ENCODE results near the gene CPOX. TPM values are rescaled to one million over a fixed set of nuclear protein-coding genes. Genes with fewer than 3 reads are reported as not detected.
"Not testable (repeated sequence)": the region's sequence is repeated elsewhere in the genome, so short reads cannot be mapped to it uniquely, and the experiment has no call there.

CPOX gene
- total RNA-seq, 1 donor from 2014 or later = 19.3 TPM

- H3K4me3 Mint-ChIP-seq (ENCODE audit: unreplicated experiment) = no peak overlapping the region
These were observed 29.6 kb downstream of the CPOX start for GRCh38 chr3:98563661-98564281.

GRCh38 chr3:98561727-98562521 is 31.5 kb downstream of the CPOX start:
- Mint-ChIP-seq H3K4me1 (ENCODE audit: unreplicated experiment) (no peaks in the 10 kb centered on the region), H3K36me3 (ENCODE audit: unreplicated experiment) (no peaks in the 10 kb centered on the region), H3K27me3 (ENCODE audit: unreplicated experiment) (peaks cover 73% of the 10 kb centered on the region), H3K4me3 (ENCODE audit: unreplicated experiment) (no peak overlapping the region), H3K9me3 (ENCODE audit: unreplicated experiment) (no peaks in the 10 kb centered on the region), H3K27ac (ENCODE audit: unreplicated experiment) (no peak overlapping the region)
- DNase-seq (ENCODE audit: extremely low spot score, unreplicated experiment) = no peak
- TF ChIP-seq CTCF (IDR thresholded peaks at IDR 0.05) = no peak

More at GRCh38 chr3:98563661-98564281, 29.6 kb downstream of the CPOX start:
- Mint-ChIP-seq H3K9me3 (ENCODE audit: unreplicated experiment) (no peaks in the 10 kb centered on the region), H3K27ac (ENCODE audit: unreplicated experiment) (no peak overlapping the region), H3K36me3 (ENCODE audit: unreplicated experiment) (no peaks in the 10 kb centered on the region), H3K4me1 (ENCODE audit: unreplicated experiment) (no peaks in the 10 kb centered on the region), H3K27me3 (ENCODE audit: unreplicated experiment) (peaks cover 66% of the 10 kb centered on the region)
- no peak for TF ChIP-seq CTCF (IDR thresholded peaks at IDR 0.05)
- no peak for DNase-seq (ENCODE audit: extremely low spot score, unreplicated experiment)

GRCh38 chr3:98560911-98561310 is 32.5 kb downstream of the CPOX start:
- Mint-ChIP-seq H3K4me3 (ENCODE audit: unreplicated experiment) (no peak overlapping the region), H3K4me1 (ENCODE audit: unreplicated experiment) (no peaks in the 10 kb centered on the region), H3K27me3 (ENCODE audit: unreplicated experiment) (peaks cover 78% of the 10 kb centered on the region), H3K36me3 (ENCODE audit: unreplicated experiment) (no peaks in the 10 kb centered on the region), H3K9me3 (ENCODE audit: unreplicated experiment) (no peaks in the 10 kb centered on the region), H3K27ac (ENCODE audit: unreplicated experiment) (no peak overlapping the region)
- TF ChIP-seq CTCF (IDR thresholded peaks at IDR 0.05) = no peak
- no peak for DNase-seq (ENCODE audit: extremely low spot score, unreplicated experiment)

GRCh38 chr3:98559769-98560168 is 33.6 kb downstream of the CPOX start:
- peaks cover 84% of the 10 kb centered on the region for H3K27me3 Mint-ChIP-seq (ENCODE audit: unreplicated experiment)
- not testable (repeated sequence) for H3K4me1 Mint-ChIP-seq (ENCODE audit: unreplicated experiment); H3K36me3 Mint-ChIP-seq (ENCODE audit: unreplicated experiment); H3K4me3 Mint-ChIP-seq (ENCODE audit: unreplicated experiment); H3K9me3 Mint-ChIP-seq (ENCODE audit: unreplicated experiment); H3K27ac Mint-ChIP-seq (ENCODE audit: unreplicated experiment); DNase-seq (ENCODE audit: extremely low spot score, unreplicated experiment)

GRCh38 chr3:98558100-98558827 is 35.1 kb downstream of the CPOX start:
- Mint-ChIP-seq H3K27me3 (ENCODE audit: unreplicated experiment) (peaks cover 84% of the 10 kb centered on the region), H3K4me1 (ENCODE audit: unreplicated experiment) (no peaks in the 10 kb centered on the region), H3K9me3 (ENCODE audit: unreplicated experiment) (no peaks in the 10 kb centered on the region), H3K4me3 (ENCODE audit: unreplicated experiment) (no peak overlapping the region), H3K36me3 (ENCODE audit: unreplicated experiment) (no peaks in the 10 kb centered on the region), H3K27ac (ENCODE audit: unreplicated experiment) (no peak overlapping the region)
- no peak for TF ChIP-seq CTCF (IDR thresholded peaks at IDR 0.05)
- no peak for DNase-seq (ENCODE audit: extremely low spot score, unreplicated experiment)
